NCI-H2227 treated with DMSO at 0.1 percent for 48 hours (cell line): ENCODE results near the gene OR2T5.
"Not testable (repeated sequence)": the region's sequence is repeated elsewhere in the genome, so short reads cannot be mapped to it uniquely, and the experiment has no call there.

Source experiments
- DNase-seq: peaks from one replicate; lab custom pipeline; 2025; lab: John Stamatoyannopoulos, UW

The OR2T5 gene

GRCh38 chr1:248488289-248488688, at the start of gene OR2T5:
Gene OR2T5, plus strand, starts transcription at chr1:248488589. Its CDS starts 0 bp downstream, at chr1:248488589.
- not testable (repeated sequence) for DNase-seq

DNA sequence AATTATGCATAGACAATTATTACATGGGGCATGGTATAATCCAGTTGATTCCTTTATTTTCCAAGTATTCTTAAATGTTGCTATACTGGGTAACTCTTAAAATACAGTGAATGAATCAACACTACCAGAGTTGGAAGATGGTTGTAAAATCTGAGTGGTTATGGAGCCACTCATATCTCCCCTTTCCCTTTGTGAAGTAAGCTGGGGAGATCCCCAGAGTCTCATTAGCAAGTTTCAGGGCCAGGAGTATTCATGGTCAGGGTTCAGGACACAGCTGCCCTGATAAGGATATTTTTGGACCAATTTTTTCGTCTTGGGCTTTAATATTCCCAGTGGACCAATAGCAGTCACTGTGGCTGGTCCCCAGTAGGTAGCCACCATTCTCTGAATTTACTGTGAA, 49.7 kb upstream of the OR2T5 start:
- not testable (repeated sequence) for DNase-seq

GRCh38 chr1:248439283-248439682, 49.1 kb upstream of the OR2T5 start:
- not testable (repeated sequence) for DNase-seq

DNA sequence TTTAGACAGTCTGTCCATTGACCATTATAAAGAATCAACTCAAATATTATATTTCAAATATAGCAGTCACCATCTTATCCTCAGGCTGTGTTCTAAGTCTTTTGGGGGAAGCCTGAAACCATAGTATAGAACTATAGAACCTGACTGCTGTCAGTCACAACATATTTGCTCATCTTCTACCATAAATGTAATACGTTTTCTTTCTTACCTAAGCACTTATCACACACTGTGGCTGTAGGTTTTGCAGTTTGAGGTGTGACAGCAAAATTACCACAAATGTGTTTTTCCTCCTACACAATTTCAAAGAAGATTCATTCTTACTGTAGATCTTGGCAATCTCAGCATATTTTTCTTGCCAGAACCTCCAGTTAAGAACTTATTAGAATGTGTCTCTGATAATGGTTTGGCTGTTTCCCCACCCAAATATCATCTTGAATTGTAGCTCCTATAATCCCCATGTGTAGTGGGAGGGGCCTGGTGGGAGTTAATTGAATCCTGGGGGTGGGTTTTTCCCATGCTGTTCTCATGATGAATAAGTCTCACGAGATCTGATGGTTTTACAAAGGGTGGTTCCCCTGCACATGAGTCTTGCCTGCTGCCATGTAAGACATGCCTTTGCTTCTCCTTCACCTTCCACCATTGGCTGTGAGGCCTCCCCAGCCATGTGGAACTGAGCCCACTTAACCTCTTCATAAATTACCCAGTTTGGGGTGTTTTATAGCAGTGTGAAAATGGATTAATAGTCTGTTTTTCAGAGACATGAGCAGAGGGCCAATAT, 45.7 kb upstream of the OR2T5 start:
- DNase-seq: not testable (repeated sequence)

DNA sequence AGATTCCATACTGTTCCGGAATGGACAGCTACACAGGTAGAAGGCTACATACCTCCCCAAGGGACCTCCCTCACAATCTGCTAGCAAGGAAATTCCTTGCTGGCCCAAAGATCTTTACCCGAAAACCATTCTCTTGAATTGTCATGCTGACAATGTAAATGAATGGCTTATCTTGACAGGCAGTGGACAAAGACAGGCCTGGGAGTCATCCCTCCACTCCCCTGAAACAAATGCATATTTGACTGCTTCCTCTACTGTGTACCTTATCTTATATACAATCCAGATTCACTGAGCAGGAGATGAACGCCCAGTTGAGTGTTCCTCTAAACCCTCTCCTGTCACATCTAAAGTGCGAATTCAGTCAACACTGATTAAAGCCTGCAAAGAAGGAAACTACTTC, 43.8 kb upstream of the OR2T5 start:
- not testable (repeated sequence) for DNase-seq

- not testable (repeated sequence) for DNase-seq
Observed at GRCh38 chr1:248445399-248445798, 43.0 kb upstream of the OR2T5 start, which contains the start of gene OR2T2. Gene OR2T2, plus strand, starts transcription at chr1:248445637. Its CDS starts 7,161 bp downstream, at chr1:248452798.

- not testable (repeated sequence) for DNase-seq
Observed at GRCh38 chr1:248448409-248449074, 39.8 kb upstream of the OR2T5 start.

DNA sequence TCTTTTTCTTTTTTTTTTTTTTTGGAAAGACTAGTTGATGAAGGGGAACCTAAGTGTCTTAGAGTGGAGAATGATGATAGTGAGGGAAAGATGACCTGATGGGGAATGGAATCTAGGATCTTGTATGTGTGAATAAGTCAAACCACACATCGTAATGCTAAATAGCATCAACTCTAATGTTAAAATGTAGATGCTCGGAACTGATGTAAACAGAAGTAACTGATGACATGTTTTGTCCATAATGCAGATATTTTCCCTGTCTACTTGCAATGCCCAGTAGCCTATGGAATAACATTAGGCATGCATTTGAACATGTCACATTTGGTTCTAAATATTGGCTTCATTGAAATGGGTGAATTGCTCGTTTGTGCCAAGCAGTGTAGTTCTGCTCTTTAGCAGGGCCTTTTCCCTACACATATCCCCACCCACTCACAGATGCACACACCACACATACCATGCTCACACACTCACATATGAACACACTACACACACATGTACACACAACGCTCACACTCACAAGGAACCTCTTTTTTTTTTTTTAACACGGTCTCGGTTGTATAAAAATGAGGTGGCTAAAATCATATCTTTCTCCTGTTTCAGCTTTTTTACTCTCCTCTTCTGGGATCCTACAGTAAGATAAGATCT, 38.4 kb upstream of the OR2T5 start:
- not testable (repeated sequence) for DNase-seq

DNA sequence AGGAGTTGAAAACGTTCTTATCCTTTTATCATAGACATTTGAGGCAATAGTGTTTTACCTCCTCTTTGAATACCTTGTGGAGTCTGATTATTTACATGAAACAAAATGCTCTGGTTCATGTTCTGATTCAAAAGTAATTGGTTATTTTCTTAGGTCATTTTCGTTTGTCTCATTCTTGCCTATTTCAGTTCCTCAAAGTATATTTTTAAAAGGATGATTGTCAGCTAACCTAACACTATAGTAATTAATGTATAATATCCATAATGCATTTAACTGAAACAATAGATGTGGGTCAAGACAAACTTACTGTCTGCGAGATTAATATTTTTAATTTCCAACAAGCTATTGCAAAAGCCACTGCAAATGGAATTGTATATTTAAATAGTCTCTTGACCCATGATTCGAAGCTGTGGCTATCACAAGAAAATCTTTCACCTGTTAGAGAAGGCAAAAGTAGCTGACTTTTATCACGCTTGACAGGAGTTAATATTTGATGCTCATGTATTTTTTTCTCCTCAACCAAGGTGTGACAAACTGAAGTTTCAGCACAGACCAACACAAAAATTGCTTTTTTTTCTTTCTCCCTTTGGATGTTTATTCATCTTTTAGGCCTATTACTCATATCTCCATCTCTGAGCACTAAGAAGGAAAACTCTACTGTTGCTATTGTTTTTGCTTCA, 37.8 kb upstream of the OR2T5 start:
- DNase-seq: not testable (repeated sequence)

DNA sequence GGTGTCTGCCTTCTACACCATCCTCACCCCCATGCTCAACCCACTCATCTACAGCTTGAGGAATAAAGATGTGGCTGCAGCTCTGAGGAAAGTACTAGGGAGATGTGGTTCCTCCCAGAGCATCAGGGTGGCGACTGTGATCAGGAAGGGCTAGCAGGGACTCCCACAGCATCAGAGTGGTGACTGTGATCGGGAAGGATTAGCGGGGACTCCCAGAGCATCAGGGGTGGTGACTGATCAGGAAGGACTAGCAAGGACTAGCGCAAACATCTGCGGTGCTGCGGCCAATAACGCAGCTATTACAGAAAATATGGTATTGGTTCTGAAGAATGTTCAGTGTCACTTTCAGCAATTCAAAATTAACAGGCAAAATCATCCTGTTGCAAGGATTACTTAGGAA, 34.8 kb upstream of the OR2T5 start:
- DNase-seq: not testable (repeated sequence)

- DNase-seq: not testable (repeated sequence)
Observed at GRCh38 chr1:248455045-248455444, 33.3 kb upstream of the OR2T5 start.

DNA sequence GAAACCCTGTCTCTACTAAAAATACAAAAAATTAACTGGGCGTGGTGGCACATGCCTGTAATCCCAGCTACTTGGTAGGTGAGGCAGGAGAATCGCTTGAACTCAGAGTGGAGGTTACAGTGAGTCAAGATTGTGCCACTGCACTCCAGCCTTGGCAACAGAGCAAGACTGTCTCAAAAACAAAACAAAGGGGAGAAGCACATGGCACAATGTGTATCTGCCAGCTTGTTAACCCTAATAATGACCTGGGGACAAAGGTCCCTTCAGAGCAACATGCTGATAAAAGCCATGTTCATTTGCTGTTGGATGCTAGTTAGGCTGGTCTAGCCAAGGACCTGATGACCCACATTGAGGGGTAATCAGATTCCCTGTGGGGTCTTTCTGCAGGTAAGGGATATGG, 31.8 kb upstream of the OR2T5 start:
- DNase-seq: not testable (repeated sequence)

GRCh38 chr1:248459117-248459516, 29.3 kb upstream of the OR2T5 start:
- DNase-seq: not testable (repeated sequence)

- no peak for DNase-seq
Observed at GRCh38 chr1:248471154-248471553, 17.2 kb upstream of the OR2T5 start.

DNA sequence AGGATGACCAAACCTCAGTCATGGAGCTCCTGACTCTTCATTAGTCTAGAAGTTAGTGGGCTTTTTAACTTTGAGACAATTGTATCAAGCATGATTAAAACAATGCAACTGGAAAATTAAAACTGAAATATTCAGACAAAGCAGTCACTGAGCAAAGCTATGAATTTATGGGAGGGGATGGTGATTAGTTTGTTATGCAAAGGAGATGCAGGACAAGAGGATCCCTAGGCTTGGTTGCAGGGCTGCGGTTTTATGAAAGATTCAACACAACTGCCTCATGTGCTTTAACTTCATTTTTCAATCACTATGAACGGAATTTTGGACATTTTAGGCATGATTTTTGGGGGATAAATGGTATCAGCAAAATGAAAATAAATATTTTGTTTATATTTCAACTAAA, 16.3 kb upstream of the OR2T5 start:
- not testable (repeated sequence) for DNase-seq

- not testable (repeated sequence) for DNase-seq
Observed at GRCh38 chr1:248473051-248473450, 15.3 kb upstream of the OR2T5 start, which contains the start of gene OR2T3. Gene OR2T3, plus strand, starts transcription at chr1:248473351. Its CDS starts 0 bp downstream, at chr1:248473351.

- not testable (repeated sequence) for DNase-seq
Observed at GRCh38 chr1:248475660-248476059, 12.7 kb upstream of the OR2T5 start.

DNA sequence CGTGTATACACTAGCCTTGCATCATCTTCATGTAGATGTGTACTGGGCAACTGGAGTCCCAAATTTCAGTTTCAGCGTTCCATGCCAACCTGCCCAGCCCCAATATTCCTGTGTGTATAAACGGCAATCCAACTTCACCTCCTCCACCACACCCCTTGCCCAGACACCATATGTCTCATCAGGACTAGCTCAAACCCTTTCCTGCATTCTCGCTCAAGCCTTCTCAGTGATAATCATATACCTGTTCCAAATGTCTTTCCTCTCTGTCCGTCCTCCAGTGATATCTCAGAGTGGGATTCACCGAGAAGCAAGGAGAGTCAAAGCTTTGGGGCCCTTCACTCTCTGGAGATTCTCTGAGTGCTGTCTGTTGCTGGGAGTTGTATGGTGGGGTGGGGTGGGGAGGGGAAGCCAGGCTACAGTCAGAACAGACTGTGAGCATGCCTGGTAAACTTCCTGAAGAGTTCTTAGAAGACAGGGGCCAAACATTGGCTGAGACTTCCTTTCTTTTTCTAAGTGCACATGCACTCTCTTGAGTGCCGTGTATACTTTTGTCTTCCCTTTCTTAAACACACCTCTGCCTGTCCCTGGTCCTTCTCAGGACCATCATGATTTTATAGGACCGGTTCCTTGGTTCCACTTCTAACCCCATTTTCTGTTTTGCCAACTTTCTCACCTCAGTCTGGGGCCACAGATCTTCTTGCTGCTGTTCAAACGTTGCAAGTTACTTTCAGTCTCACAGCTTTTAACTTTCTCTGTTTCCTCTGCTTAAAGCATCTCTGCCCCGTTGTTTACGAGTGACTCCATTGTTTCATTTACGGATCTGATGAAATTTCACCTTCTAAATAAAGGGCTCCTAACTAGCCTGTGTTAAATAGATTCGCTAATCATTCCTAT, 6.5 kb upstream of the OR2T5 start:
- DNase-seq: not testable (repeated sequence)

GRCh38 chr1:248496661-248497060, 8.3 kb downstream of the OR2T5 start:
- not testable (repeated sequence) for DNase-seq

GRCh38 chr1:248500305-248501035, 12.1 kb downstream of the OR2T5 start:
- not testable (repeated sequence) for DNase-seq
